ENCODE measurements around the gene SERTAD4. TPM values are rescaled to one million over a fixed set of nuclear protein-coding genes. Genes with fewer than 3 reads are reported as not detected.

Gene SERTAD4
- total and polyA plus RNA-seq, 2 experiments from 2014 or later, result 0.97 to 1.0 TPM

- in situ Hi-C loops (cut with MboI), result no loop called here
- Histone ChIP-seq H3K27ac (no peak overlapping the region), H3F3A (ENCODE audit: insufficient read depth) (peaks cover 22% of the 10 kb centered on the region; the same call in 1 of the 2 replicates), H4K20me1 (ENCODE audit: insufficient read depth) (no peaks in the 10 kb centered on the region), H3K27me3 (replicated peaks; ENCODE audit: insufficient read depth) (peaks cover 4% of the 10 kb centered on the region; the same call in 1 of the 2 replicates), H3K79me2 (ENCODE audit: insufficient read depth) (no peaks in the 10 kb centered on the region), H3K36me3 (ENCODE audit: low read depth) (no peaks in the 10 kb centered on the region), H3K9me3 (ENCODE audit: low read depth) (no peaks in the 10 kb centered on the region), H3K4me1 (ENCODE audit: insufficient read depth) (peaks cover 18% of the 10 kb centered on the region), H3K9me2 (ENCODE audit: insufficient read depth) (no peaks in the 10 kb centered on the region), H3K4me2 (ENCODE audit: unreplicated experiment) (no peak overlapping the region), H3K9ac (no peak overlapping the region), H3K4me3 (no peak overlapping the region), H2AFZ (no peak overlapping the region)
- peak; percentile 75 for DNase-seq
- WGBS, 2 experiments (ENCODE audit: low coverage in 1 of 2, low lambda C conversion rate in 2 of 2, missing lambda C conversion rate in 2 of 2), result 72 to 77% methylated on average over 6 of the region's 6 CpGs
- no peak for TF ChIP-seq EZH2phosphoT487 (IDR thresholded peaks at IDR 0.05; ENCODE audit: insufficient read depth, low read depth)
- TF ChIP-seq EZH2 (IDR thresholded peaks at IDR 0.05; ENCODE audit: insufficient read depth, poor library complexity, severe bottlenecking), result no peak
Observed at GRCh38 chr1:210244746-210245367, 12.3 kb downstream of the SERTAD4 start.

DNA sequence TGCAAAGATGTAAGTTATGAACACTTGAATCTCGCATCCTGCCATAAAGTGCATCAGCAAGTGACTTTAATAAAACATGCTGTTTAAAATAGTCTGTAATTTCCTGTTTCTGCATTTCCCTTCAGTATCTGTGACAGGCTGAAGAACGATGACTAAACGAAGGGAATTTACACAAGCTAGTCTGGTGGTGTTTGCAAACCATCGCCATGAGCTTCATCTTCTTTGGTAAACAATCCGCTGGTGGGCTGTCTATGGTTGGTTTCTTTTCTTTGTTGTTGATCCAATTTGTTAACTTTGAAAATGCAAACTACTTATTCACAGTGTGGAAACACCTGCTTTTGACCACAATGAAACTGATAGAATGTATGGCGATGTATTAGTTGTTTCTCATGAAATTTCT is 13.9 kb downstream of the SERTAD4 start:
- H3K4me1 ChIP-seq (ENCODE audit: insufficient read depth), result peaks cover 16% of the 10 kb centered on the region
- DNase-seq, result no peak
- no peak overlapping the region for H3K9ac ChIP-seq
- no peak overlapping the region for H3K27ac ChIP-seq
- no peaks in the 10 kb centered on the region for H4K20me1 ChIP-seq (ENCODE audit: insufficient read depth)
- in situ Hi-C loops (cut with MboI), result no loop called here
- H3K4me3 ChIP-seq, result no peak overlapping the region
- no peaks in the 10 kb centered on the region for H3K9me3 ChIP-seq (ENCODE audit: low read depth)
- H3K79me2 ChIP-seq (ENCODE audit: insufficient read depth), result no peaks in the 10 kb centered on the region
- H3F3A ChIP-seq (ENCODE audit: insufficient read depth), result peaks cover 21% of the 10 kb centered on the region; the same call in 1 of the 2 replicates
- no peak overlapping the region for H2AFZ ChIP-seq
- TF ChIP-seq EZH2phosphoT487 (IDR thresholded peaks at IDR 0.05; ENCODE audit: insufficient read depth, low read depth), result no peak
- TF ChIP-seq EZH2 (IDR thresholded peaks at IDR 0.05; ENCODE audit: insufficient read depth, poor library complexity, severe bottlenecking), result no peak
- H3K36me3 ChIP-seq (ENCODE audit: low read depth), result no peaks in the 10 kb centered on the region
- H3K4me2 ChIP-seq (ENCODE audit: unreplicated experiment), result no peak overlapping the region
- 76 to 79% methylated on average over 6 of the region's 6 CpGs for WGBS, 2 experiments (ENCODE audit: low coverage in 1 of 2, low lambda C conversion rate in 2 of 2, missing lambda C conversion rate in 2 of 2)
- H3K27me3 ChIP-seq (replicated peaks; ENCODE audit: insufficient read depth), result peaks cover 4% of the 10 kb centered on the region; the same call in 1 of the 2 replicates
- H3K9me2 ChIP-seq (ENCODE audit: insufficient read depth), result no peaks in the 10 kb centered on the region

- H3K27ac ChIP-seq, result no peak overlapping the region
- in situ Hi-C loops (cut with MboI), result no loop called here
- no peaks in the 10 kb centered on the region for H3K36me3 ChIP-seq (ENCODE audit: low read depth)
- no peaks in the 10 kb centered on the region for H3K9me2 ChIP-seq (ENCODE audit: insufficient read depth)
- peaks cover 16% of the 10 kb centered on the region for H3K4me1 ChIP-seq (ENCODE audit: insufficient read depth)
- H3K4me3 ChIP-seq, result no peak overlapping the region
- no peaks in the 10 kb centered on the region for H3K9me3 ChIP-seq (ENCODE audit: low read depth)
- DNase-seq, result no peak
- WGBS, 2 experiments (ENCODE audit: low coverage in 1 of 2, low lambda C conversion rate in 2 of 2, missing lambda C conversion rate in 2 of 2), result 82 to 89% methylated on average over 4 of the region's 4 CpGs
- peaks cover 21% of the 10 kb centered on the region; the same call in 1 of the 2 replicates for H3F3A ChIP-seq (ENCODE audit: insufficient read depth)
- no peaks in the 10 kb centered on the region for H4K20me1 ChIP-seq (ENCODE audit: insufficient read depth)
- no peak overlapping the region for H3K9ac ChIP-seq
- no peaks in the 10 kb centered on the region for H3K79me2 ChIP-seq (ENCODE audit: insufficient read depth)
- no peak for TF ChIP-seq EZH2 (IDR thresholded peaks at IDR 0.05; ENCODE audit: insufficient read depth, poor library complexity, severe bottlenecking)
- TF ChIP-seq EZH2phosphoT487 (IDR thresholded peaks at IDR 0.05; ENCODE audit: insufficient read depth, low read depth), result no peak
- H3K27me3 ChIP-seq (replicated peaks; ENCODE audit: insufficient read depth), result peaks cover 4% of the 10 kb centered on the region; the same call in 1 of the 2 replicates
- no peak overlapping the region for H2AFZ ChIP-seq
- H3K4me2 ChIP-seq (ENCODE audit: unreplicated experiment), result no peak overlapping the region
Observed at GRCh38 chr1:210248341-210248740, 15.7 kb downstream of the SERTAD4 start.

GRCh38 chr1:210250665-210250997 is 18.0 kb downstream of the SERTAD4 start:
- no peak overlapping the region for H3K9ac ChIP-seq
- H3K27ac ChIP-seq, result no peak overlapping the region
- no peak for TF ChIP-seq EZH2 (IDR thresholded peaks at IDR 0.05; ENCODE audit: insufficient read depth, poor library complexity, severe bottlenecking)
- no peak for TF ChIP-seq EZH2phosphoT487 (IDR thresholded peaks at IDR 0.05; ENCODE audit: insufficient read depth, low read depth)
- H3K4me1 ChIP-seq (ENCODE audit: insufficient read depth), result 0 out of 2 replicates have a peak, but pooled peaks cover 5% of the 10 kb centered on the region
- no peaks in the 10 kb centered on the region for H3K36me3 ChIP-seq (ENCODE audit: low read depth)
- in situ Hi-C loops (cut with MboI), result no loop called here
- H3K79me2 ChIP-seq (ENCODE audit: insufficient read depth), result no peaks in the 10 kb centered on the region
- no peaks in the 10 kb centered on the region for H3K9me3 ChIP-seq (ENCODE audit: low read depth)
- peak overlapping the region; percentile 60 for H3K4me2 ChIP-seq (ENCODE audit: unreplicated experiment)
- H3K9me2 ChIP-seq (ENCODE audit: insufficient read depth), result no peaks in the 10 kb centered on the region
- peaks cover 6% of the 10 kb centered on the region; the same call in 1 of the 2 replicates for H3F3A ChIP-seq (ENCODE audit: insufficient read depth)
- peak overlapping the region; percentile 65 for H3K4me3 ChIP-seq
- DNase-seq, result no peak
- no peaks in the 10 kb centered on the region for H4K20me1 ChIP-seq (ENCODE audit: insufficient read depth)
- 17 to 20% methylated on average over 11 of the region's 11 CpGs for WGBS, 2 experiments (ENCODE audit: low coverage in 1 of 2, low lambda C conversion rate in 2 of 2, missing lambda C conversion rate in 2 of 2)
- no peak overlapping the region for H2AFZ ChIP-seq
- no peaks in the 10 kb centered on the region; the same call in 1 of the 2 replicates for H3K27me3 ChIP-seq (replicated peaks; ENCODE audit: insufficient read depth)

All from GM23248 (cell line).